ENCODE results near the gene TEX36. TPM values are rescaled to one million over a fixed set of nuclear protein-coding genes. Genes with fewer than 3 reads are reported as not detected.

Gene TEX36
- total and polyA plus RNA-seq, 3 donors from 2014 or later, result 14.9 to 41.5 (median 24.6) TPM

DNA sequence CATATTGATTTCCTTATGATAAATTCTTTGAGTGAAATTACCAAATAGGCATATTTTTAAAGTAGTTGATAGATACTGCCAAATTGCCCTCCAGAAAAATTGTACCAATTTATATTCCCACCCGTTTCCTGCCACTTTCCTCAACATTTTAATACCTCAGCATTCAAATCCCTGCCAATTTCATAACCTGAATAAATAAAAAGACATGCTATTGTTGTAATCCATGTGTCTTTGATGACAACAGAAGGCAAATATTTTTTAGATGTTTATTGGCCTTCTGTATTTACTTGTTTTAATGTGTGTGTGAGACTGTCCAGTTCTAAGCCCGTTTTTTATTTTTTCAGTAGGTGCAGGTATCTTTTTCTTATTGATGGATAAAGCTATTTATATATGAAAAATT lies 71.7 kb downstream of the TEX36 start:
- Histone ChIP-seq H3K4me3 (no peak overlapping the region), H3K27ac (no peak overlapping the region), H3K36me3 (ENCODE audit: low read depth, missing control alignments) (no peaks in the 10 kb centered on the region), H3K27me3 (no peaks in the 10 kb centered on the region), H3K4me1 (no peaks in the 10 kb centered on the region), H3K9me3 (no peaks in the 10 kb centered on the region)
- DNase-seq, result no peak
- TF ChIP-seq POLR2A (IDR thresholded peaks at IDR 0.05), result no peak
- TF ChIP-seq, protein P1, sequence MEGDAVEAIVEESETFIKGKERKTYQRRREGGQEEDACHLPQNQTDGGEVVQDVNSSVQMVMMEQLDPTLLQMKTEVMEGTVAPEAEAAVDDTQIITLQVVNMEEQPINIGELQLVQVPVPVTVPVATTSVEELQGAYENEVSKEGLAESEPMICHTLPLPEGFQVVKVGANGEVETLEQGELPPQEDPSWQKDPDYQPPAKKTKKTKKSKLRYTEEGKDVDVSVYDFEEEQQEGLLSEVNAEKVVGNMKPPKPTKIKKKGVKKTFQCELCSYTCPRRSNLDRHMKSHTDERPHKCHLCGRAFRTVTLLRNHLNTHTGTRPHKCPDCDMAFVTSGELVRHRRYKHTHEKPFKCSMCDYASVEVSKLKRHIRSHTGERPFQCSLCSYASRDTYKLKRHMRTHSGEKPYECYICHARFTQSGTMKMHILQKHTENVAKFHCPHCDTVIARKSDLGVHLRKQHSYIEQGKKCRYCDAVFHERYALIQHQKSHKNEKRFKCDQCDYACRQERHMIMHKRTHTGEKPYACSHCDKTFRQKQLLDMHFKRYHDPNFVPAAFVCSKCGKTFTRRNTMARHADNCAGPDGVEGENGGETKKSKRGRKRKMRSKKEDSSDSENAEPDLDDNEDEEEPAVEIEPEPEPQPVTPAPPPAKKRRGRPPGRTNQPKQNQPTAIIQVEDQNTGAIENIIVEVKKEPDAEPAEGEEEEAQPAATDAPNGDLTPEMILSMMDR (IDR thresholded peaks at IDR 0.05), result no peak
- WGBS, 2 donors, result 76 to 84% methylated on average over 2 of the region's 2 CpGs
- intact Hi-C loops (cut with DNase I; ENCODE audit: low total_unique reads), result no loop called here

GRCh38 chr10:125609859-125610258 lies 73.1 kb downstream of the TEX36 start:
- intact Hi-C loops (cut with DNase I; ENCODE audit: low total_unique reads), result no loop called here
- 88 to 89% methylated on average over 4 of the region's 4 CpGs for WGBS, 2 donors

GRCh38 chr10:125608474-125608873 lies 74.5 kb downstream of the TEX36 start:
- Histone ChIP-seq H3K27ac (no peak overlapping the region), H3K4me1 (no peaks in the 10 kb centered on the region), H3K27me3 (no peaks in the 10 kb centered on the region), H3K4me3 (no peak overlapping the region), H3K36me3 (ENCODE audit: low read depth, missing control alignments) (no peaks in the 10 kb centered on the region), H3K9me3 (no peaks in the 10 kb centered on the region)
- no peak for TF ChIP-seq POLR2A (IDR thresholded peaks at IDR 0.05)
- TF ChIP-seq, protein P1 (IDR thresholded peaks at IDR 0.05), result no peak
- WGBS, 2 donors, result 74 to 95% methylated on average over 6 to 8 of the region's 8 CpGs
- intact Hi-C loops (cut with DNase I; ENCODE audit: low total_unique reads), result no loop called here
- DNase-seq, result no peak

More at GRCh38 chr10:125609859-125610258, 73.1 kb downstream of the TEX36 start:
- Histone ChIP-seq H3K4me3 (no peak overlapping the region), H3K9me3 (no peaks in the 10 kb centered on the region), H3K27ac (no peak overlapping the region), H3K36me3 (ENCODE audit: low read depth, missing control alignments) (no peaks in the 10 kb centered on the region), H3K27me3 (no peaks in the 10 kb centered on the region), H3K4me1 (no peaks in the 10 kb centered on the region)
- TF ChIP-seq POLR2A (IDR thresholded peaks at IDR 0.05), result no peak
- TF ChIP-seq, protein P1 (IDR thresholded peaks at IDR 0.05), result no peak
- no peak for DNase-seq

DNA sequence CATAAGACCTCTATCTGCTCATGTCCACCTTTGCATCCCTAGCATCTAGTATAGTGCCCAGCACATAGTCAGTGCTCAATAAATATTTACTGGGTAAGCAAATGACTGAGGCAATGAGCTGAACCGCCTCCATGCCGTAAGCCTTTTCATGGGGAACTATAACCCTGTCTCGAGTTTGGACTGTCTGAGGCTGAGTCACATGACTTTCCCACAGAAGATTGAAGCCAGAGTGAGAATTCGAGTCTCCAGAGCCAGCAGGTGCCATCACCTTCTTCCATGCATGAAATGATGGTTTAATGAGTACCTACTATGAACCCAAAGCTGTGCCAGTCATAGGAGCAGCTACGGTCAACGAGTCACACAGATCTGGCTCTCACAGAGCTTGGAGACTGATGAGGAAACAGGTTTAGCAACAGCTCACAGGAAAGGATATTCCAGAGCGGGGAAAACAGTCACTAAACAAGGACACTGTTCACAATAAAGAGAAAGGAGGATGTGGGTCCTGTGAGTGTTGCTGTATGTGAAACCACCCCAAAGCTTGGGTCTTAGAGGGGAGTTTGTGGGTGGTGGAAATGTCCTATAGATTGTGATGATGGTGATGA lies 75.2 kb downstream of the TEX36 start:
- no peak overlapping the region for H3K4me3 ChIP-seq
- 76 to 90% methylated on average over 7 of the region's 7 CpGs for WGBS, 2 donors
- H3K27me3 ChIP-seq, result no peaks in the 10 kb centered on the region
- no peaks in the 10 kb centered on the region for H3K9me3 ChIP-seq
- no peak for DNase-seq
- no peak overlapping the region for H3K27ac ChIP-seq
- intact Hi-C loops (cut with DNase I; ENCODE audit: low total_unique reads), result no loop called here
- TF ChIP-seq, protein P1 (IDR thresholded peaks at IDR 0.05), result no peak
- no peak for TF ChIP-seq POLR2A (IDR thresholded peaks at IDR 0.05)
- no peaks in the 10 kb centered on the region for H3K4me1 ChIP-seq
- H3K36me3 ChIP-seq (ENCODE audit: low read depth, missing control alignments), result no peaks in the 10 kb centered on the region

- H3K4me3 ChIP-seq, result no peak overlapping the region
- no peaks in the 10 kb centered on the region for H3K27me3 ChIP-seq
- no peaks in the 10 kb centered on the region for H3K4me1 ChIP-seq
- no peak for TF ChIP-seq POLR2A (IDR thresholded peaks at IDR 0.05)
- TF ChIP-seq, protein P1 (IDR thresholded peaks at IDR 0.05), result no peak
- 78 to 81% methylated on average over 9 of the region's 9 CpGs for WGBS, 2 donors
- DNase-seq, result no peak
- H3K27ac ChIP-seq, result no peak overlapping the region
- no peaks in the 10 kb centered on the region for H3K36me3 ChIP-seq (ENCODE audit: low read depth, missing control alignments)
- intact Hi-C loops (cut with DNase I; ENCODE audit: low total_unique reads), result no loop called here
- no peaks in the 10 kb centered on the region for H3K9me3 ChIP-seq
These were observed 76.5 kb downstream of the TEX36 start for GRCh38 chr10:125606414-125607010.

Data from testis (tissue), 3 donors.